GM18526 (cell line): ENCODE measurements around the gene HOXA10.

ENCODE experiments used
- POLR2A ChIP-seq: IDR thresholded peaks from 3 replicates; pipeline ENCODE4 v1.6.1; 2011; ENCODE audit not compliant: insufficient read length; ENCODE audit errors: extremely low read depth

The HOXA10 gene

DNA sequence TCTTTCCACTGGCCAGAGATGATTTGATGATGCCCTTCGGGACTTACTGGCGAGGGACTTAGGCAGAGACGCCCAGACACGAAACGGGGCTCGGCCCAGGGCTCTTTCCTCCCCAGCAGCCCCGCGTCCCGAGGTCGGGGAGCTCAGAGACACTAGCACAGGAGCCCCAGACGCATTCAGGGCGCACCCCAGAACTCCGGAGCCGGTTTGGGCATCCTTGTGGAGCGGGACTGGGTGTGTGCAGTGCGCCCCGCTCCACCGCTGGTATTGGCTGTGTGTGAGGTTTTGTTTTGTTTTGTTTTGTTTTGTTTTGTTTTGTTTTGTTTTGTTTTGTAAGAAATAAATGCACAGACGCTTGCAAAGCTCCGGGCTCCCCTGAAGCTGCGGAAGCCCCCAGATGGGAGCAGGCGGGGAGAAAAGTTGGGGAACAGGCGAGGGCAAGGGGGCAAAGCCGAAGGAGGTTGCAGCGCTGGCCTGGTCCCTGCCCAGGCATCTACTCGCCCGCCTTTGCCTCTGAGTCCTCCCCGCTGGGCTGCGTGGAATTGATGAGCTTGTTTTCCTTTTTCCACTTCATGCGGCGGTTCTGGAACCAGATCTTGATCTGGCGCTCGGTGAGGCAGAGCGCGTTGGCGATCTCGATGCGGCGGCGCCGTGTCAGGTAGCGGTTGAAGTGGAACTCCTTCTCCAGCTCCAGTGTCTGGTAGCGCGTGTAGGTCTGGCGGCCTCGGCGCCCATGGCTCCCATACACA lies 28.8 kb downstream of the HOXA10 start:
- TF ChIP-seq POLR2A = no peak

DNA sequence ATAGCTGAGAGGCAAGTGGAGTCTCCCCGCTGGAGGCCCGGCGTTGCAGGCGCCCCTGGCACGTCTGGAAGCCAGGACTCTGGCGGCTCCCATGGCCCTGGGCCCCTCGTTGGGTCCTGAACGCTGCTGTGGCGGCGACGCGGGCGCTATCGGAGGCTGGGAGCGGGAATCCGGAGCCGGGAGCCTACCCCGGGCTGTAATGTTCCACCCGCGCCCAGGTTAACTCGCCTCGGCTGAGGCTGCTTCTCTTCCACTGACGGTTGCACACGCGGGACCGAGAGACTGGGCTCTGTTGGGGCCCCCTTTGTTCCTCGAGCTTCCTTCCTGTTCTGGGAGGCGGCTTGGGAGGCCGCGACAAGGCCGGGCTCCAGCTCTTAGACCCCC lies 29.3 kb downstream of the HOXA10 start:
- TF ChIP-seq POLR2A = no peak

DNA sequence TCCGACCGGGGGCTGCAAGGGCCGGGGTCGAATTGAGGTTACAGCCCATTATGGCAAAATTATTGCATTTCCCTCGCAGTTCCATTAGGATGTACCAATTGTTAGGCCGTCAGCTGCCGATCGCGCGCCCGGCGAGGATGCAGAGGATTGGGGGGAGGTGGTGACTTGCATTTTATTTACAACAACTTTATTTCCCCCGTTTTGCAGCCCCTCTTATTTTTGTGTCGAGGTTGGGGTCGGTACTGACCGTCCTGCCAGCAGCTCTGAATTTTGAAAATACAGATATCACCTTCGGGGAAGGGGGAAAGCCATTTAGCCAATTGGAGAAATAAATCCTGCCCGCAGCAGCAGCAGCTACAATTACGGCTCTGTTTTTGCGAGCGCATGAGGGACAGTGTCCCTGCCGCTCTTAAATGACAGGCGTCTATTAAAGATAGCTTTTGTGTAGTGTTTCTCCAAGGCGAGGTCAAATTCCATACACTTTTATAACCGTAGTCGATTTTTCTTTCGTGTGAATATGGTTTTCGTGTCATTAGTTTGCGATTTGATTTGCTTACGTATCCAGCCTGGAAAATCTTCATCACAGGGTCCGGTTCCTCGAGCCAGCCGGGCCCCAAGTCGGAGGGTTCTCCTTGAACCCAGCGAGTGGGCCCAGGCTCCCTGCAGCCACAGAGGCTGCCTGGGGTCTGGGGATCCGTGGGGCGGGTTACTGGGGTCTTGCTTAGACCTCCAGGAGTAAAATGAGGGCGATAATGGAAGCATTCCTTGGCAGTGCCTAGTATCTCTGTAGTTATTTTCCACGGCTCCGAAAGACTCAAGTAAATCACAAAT lies 30.0 kb downstream of the HOXA10 start:
- no peak for TF ChIP-seq POLR2A

DNA sequence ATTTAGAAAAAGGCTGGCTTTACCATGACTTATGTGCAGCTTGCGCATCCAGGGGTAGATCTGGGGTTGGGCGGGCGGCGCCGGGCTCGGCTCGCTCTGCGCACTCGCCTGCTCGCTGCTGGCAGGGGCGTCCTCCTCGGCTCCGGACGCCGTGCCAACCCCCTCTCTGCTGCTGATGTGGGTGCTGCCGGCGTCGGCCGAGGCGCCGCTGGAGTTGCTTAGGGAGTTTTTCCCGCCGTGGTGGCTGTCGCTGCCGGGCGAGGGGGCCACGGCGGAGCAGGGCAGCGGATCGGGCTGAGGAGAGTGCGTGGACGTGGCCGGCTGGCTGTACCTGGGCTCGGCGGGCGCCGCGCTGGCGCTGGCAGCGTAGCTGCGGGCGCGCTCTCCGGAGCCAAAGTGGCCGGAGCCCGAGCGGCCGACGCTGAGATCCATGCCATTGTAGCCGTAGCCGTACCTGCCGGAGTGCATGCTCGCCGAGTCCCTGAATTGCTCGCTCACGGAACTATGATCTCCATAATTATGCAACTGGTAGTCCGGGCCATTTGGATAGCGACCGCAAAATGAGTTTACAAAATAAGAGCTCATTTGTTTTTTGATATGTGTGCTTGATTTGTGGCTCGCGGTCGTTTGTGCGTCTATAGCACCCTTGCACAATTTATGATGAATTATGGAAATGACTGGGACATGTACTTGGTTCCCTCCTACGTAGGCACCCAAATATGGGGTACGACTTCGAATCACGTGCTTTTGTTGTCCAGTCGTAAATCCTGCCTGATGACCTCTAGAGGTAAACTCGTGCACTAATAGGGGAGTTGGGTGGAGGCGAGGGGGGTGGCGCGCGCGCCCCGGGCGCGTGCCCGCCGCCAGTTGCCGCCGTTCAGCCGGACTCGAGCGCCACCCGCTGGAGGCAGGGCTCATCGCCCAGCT lies 30.8 kb downstream of the HOXA10 start, which contains the start of gene HOXA5:
Gene HOXA5, minus strand, starts transcription at position 659 of the 927 bp plus-strand sequence. Its CDS starts 74 bp downstream, at position 585.
- no peak for TF ChIP-seq POLR2A

DNA sequence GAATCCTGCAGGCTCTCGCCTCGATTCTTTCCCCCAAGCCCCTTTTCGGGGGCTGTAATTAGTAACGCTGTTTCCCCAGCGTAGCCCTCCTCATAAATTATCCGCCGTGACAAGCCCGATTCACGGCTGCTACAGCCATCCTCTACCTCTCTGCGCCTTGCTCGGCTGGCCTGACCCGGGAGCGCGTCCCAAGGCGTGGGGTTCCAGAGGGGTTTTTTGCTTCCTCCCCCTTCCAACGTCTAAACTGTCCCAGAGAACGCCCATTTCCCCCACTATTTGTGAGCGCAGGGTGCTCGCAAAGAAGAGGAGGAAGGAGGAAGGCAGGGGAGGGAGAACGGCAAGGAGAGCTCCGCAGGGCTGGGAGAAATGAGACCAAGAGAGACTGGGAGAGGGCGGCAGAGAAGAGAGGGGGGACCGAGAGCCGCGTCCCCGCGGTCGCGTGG lies 31.5 kb downstream of the HOXA10 start:
- no peak for TF ChIP-seq POLR2A

DNA sequence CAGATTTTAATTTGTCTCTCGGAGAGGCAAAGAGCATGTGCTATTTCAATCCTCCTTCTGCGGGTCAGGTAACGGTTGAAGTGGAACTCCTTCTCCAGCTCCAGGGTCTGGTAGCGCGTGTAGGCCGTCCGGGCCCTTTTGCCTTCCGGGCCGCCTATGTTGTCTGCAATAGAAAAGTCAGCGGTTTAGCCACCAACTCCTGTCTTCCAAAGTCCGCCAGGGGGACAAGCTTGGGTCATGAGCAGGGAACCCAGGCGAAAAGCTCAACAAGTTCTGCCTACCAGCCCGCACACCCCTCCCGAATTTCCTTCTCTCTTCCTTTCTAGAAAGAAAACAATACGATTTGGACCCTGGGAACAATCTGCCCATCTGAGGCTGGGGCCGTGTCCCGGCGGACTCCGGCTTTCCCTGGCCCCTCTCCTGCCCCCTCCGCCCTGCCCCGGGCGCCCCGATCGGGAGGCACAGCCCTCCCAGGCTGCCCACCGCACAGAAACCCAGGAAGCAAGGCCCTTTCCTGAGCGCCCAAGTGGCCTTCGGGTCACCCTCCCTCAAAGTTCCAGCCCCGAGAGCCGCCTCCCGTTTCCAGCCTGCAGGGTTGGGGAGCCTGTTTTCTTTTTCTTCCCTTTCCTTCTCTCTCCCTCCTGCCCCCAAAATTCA lies 32.1 kb downstream of the HOXA10 start:
- no peak for TF ChIP-seq POLR2A

DNA sequence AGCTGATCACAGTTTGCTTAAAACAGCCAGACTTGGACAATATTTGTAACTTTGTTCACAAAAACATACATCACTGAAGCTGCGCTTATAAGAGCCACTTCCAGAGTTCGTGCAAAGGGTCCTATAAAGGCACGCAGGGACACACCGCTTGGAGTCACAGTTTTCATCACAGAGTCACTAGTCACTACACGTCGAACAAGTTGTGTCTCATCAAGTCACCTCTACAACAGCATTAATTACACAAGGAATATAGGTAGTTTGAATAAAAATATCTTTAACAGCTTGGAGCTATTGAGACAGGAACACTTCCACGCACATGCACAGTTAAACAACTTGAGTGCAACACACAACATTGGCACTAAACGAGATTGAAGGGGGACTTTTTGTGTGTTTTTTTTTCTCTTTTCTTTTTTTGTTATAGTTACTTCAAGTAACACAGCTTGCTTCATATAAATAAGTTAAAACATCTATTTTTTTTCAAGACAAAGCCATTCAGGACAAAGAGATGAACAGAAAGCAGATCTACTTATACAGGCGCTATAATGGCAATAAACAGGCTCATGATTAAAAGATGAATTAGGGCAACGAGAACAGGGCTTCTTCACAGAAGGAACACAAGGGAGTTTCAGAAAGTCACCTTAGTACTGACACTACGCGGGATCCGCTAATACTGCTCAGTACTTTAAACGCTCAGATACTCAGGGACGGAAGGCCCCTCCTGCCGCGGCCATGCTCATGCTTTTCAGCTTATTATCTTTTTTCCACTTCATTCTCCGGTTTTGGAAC lies 32.8 kb downstream of the HOXA10 start:
- no peak for TF ChIP-seq POLR2A

DNA sequence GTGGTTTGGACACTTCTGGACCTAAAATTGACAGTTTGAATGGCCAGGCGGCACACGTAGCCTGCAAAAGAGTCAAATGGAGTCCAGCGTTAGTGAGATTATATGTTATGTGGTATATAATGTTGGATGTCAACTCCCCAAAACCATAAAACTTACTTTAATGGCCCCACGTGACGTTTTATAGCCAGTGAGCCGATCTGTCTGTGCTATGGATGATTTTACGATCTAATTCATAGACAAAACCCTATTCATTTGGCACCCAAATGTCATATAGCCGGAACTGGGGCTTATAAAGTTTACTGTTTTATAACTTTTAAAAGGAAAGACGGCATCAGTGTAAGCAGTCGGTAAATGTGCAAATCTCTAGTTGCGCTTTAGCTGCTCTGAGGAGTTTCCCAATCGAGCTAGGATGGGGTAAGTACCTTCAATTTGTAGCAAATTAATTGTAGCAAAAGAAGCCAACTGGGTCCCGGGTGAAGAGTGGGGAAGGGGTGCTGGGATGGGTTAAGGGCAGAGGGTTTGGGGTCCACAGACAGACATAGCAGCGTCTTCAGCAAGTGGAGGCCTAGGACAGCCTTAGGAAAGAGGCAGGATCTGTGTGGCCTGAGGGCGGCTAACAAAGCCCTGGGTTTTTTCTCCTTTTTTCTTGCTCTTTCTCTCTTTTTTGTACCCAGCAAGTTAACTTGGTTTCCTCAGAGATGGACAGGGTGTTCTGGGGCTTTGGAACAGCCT lies 33.8 kb downstream of the HOXA10 start:
- TF ChIP-seq POLR2A = no peak

DNA sequence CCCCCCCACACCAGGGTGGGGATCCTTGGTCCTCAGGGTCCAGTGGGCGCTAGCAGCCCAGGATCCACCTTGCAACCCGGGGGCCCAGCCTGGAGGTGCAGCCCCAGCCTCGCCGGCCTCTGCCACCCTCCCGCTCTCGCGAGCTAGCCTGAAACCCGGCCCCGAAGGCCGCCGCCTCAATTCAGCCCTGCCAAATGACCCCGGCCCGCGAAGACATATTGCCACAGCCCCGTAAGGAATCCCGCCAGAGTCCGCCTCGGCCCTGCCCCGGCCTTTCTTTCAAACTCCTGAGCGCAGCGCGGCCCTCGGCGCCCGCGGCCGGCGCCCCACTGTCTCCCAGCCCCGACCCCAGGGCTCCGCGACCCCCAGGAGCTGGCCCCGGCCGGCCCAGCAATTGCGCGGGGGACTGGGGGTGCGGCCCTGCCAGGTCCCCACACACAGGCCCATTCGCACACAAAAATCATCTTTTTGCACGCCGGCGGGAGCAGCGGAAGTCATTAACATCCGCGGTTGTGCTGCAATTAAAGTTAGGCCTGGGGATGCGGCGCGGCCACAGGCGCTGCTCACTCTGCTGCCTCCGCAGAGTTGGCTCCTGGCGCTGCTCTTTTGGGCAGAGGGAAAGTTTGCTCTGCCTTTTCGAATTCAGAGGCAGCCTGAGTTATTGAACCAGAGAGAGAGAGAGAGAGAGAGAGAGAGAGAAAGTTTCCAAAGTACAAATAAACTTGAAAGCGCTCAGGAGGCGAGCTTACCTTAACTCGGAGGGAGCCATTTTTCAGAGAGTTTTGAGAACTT lies 34.6 kb downstream of the HOXA10 start:
- TF ChIP-seq POLR2A = no peak

DNA sequence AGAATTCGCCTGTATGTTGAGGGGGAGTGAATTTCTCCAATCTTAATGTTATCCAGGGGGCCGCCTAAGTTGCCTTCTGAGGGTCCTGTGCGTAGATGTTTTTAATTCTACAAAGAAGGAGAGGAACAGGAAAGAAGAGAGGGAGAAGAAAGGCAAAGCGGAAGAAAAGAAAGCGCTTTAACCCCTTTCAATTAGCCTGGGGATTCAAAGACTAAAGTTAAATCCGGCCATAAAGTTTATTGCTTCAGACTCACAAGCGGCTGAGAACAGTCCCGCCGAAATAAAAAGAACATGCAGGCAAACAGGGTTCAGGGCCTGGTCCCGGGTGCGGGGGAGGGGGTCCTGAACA lies 35.2 kb downstream of the HOXA10 start:
- TF ChIP-seq POLR2A = no peak

DNA sequence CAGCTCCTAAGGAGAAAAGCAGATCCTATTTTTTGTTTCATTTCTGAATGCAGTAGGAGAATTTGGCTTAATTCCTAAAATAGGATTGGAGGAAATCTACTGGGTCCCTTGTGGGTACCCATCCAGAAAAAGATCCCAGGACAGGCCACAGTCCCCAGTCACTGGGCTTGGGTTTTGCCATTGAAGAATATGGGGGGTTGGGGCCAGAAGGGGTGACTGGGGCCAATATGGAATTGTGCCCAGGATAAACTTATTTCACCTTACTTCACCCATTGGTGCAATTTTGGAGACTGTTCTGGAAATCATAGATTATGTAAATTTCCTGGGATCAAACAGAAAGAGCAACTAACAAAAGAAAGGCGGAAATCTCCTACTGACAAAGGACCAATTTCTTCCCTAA lies 35.6 kb downstream of the HOXA10 start:
- TF ChIP-seq POLR2A = no peak

DNA sequence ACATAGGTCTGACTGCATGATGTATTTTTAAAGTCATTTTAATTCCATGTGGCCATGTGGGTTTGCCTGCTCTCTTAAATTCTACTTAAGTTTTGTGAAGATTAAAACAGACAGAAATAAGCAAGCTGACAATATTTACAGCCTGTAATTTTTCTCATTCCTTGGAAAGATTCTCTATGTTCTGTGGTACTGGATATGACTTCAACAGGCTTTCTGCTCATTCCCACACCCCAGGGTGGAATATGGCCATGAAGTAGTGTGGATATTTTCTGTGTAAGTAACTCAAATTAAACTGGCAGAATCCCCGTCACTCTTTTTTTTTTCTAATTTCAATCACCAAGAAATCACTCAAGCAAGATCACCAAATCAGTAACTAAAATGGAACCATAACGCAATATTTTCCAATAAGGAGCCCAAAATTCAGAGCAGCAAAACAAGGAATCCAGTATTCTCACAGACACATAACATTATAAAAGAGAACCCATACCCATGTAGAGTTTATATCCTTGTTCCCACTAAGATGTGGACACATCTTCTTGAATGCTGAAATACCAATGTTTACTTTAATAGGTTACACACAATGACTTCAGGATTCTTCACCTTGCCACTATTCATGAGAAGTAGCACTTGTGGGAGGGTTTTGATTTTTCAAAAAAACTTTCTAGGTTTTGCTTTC lies 36.3 kb downstream of the HOXA10 start:
- TF ChIP-seq POLR2A = no peak
